SK-N-SH (cell line): Measurements from ENCODE around the gene C1GALT1. TPM values are rescaled to one million over a fixed set of nuclear protein-coding genes. Genes with fewer than 3 reads are reported as not detected.

Experiments used
- CTCF ChIA-PET: fragments of 300-600, 350-600 bp; formaldehyde crosslinking; extraction: SDS; loops from one replicate; lab custom pipeline; 2021; lab: Yijun Ruan, JAX
- POLR2A ChIA-PET: fragments of 350-600 bp; sonication (Branson Sonifier 250); formaldehyde crosslinking; extraction: SDS; loops from one replicate; lab custom pipeline; 2020; ENCODE audit warnings: antibody characterized with exemption, inconsistent platforms; lab: Yijun Ruan, JAX
- DNase-seq: peaks from one replicate; pipeline ENCODE4 v3.0.0; 2012
- H2AFZ ChIP-seq: fragments of 200-600 bp; sonication (generic); 2 replicates; pipeline ENCODE4 v1.8.1; 2016; ENCODE audit warnings: antibody characterized with exemption, mild to moderate bottlenecking, low read depth
- H3F3A ChIP-seq: fragments of 200-600 bp; sonication (generic); replicated peaks from 2 replicates; pipeline ENCODE3; 2016; ENCODE audit warnings: antibody characterized with exemption, mild to moderate bottlenecking; ENCODE audit not compliant: insufficient read depth
- H3K27ac ChIP-seq, 2 experiments: fragments of 200-500 bp in 1 of 2; fragments of 200-600 bp in 1 of 2; sonication (Bioruptor generic) in 1 of 2; sonication (generic), shearing (Covaris generic) in 1 of 2; 2 replicates each; pipeline versions ENCODE4 v1.5.1 to v1.6.1; 2014 to 2016; ENCODE audit warnings: low read depth in 2 of 2, inconsistent platforms in 1 of 2, low read length in 1 of 2, mild to moderate bottlenecking in 1 of 2, mixed read lengths in 1 of 2
- H3K27me3 ChIP-seq: fragments of 200-600 bp; sonication (generic), shearing (Covaris generic); 2 replicates; pipeline ENCODE4 v1.6.1; 2016; ENCODE audit warnings: mixed run types; ENCODE audit not compliant: insufficient read depth
- H3K36me3 ChIP-seq, 2 experiments: fragments of 200-500 bp in 1 of 2; fragments of 200-600 bp in 1 of 2; sonication (Bioruptor generic) in 1 of 2; sonication (generic) in 1 of 2; replicated peaks in 1 of 2; 2 replicates each; pipeline versions ENCODE3 to v1.5.1; 2014 to 2016; ENCODE audit warnings: low read length in 1 of 2, mild to moderate bottlenecking in 1 of 2; ENCODE audit not compliant: insufficient read depth in 2 of 2, control insufficient read depth in 1 of 2
- H3K4me1 ChIP-seq, 2 experiments: fragments of 200-500 bp in 1 of 2; fragments of 200-600 bp in 1 of 2; sonication (Bioruptor generic) in 1 of 2; sonication (generic), shearing (Covaris generic) in 1 of 2; 2 replicates each; pipeline versions ENCODE4 v1.5.1 to v1.6.1; 2014 to 2016; ENCODE audit warnings: low read depth in 1 of 2, low read length in 1 of 2, mixed run types in 1 of 2; ENCODE audit not compliant: insufficient read depth in 2 of 2, control insufficient read depth in 1 of 2
- H3K4me2 ChIP-seq: fragments of 200-600 bp; sonication (generic), shearing (Covaris generic); 2 replicates; pipeline ENCODE4 v1.6.1; 2017; ENCODE audit warnings: mixed run types
- H3K4me3 ChIP-seq, 2 experiments: fragments of 200-500 bp in 1 of 2; fragments of 200-600 bp in 1 of 2; sonication (Bioruptor generic) in 1 of 2; sonication (generic), shearing (Covaris generic) in 1 of 2; 2 replicates each; pipeline versions ENCODE4 v1.5.1 to v1.8.1; 2014 to 2016; ENCODE audit warnings: low read depth in 2 of 2, inconsistent platforms in 1 of 2, low read length in 1 of 2, mild to moderate bottlenecking in 1 of 2, mixed read lengths in 1 of 2, moderate library complexity in 1 of 2
- H3K79me2 ChIP-seq: fragments of 200-600 bp; sonication (generic); 2 replicates; pipeline ENCODE4 v1.8.1; 2017; ENCODE audit warnings: mild to moderate bottlenecking; ENCODE audit not compliant: insufficient read depth
- H3K9ac ChIP-seq: fragments of 200-600 bp; sonication (generic); 2 replicates; pipeline ENCODE4 v1.6.1; 2017; ENCODE audit warnings: mixed run types
- H3K9me2 ChIP-seq: fragments of 200-600 bp; sonication (generic); 2 replicates; pipeline ENCODE4 v1.6.1; 2017; ENCODE audit warnings: mixed run types
- H3K9me3 ChIP-seq: fragments of 200-600 bp; sonication (generic); 2 replicates; pipeline ENCODE4 v1.6.1; 2017; ENCODE audit warnings: mixed run types, mild to moderate bottlenecking, moderate library complexity
- H4K20me1 ChIP-seq: fragments of 200-600 bp; sonication (generic); 2 replicates; pipeline ENCODE4 v1.6.1; 2017; ENCODE audit warnings: mild to moderate bottlenecking, mixed run types; ENCODE audit not compliant: insufficient read depth
- ELF1 ChIP-seq: IDR thresholded peaks from 2 replicates; pipeline ENCODE4 v1.4.0; 2012
- EP300 ChIP-seq, 2 experiments: IDR thresholded peaks; 2 replicates each; pipeline versions ENCODE4 v1.4.0 to v1.6.1; 2012; ENCODE audit warnings: borderline replicate concordance in 1 of 2, low read depth in 1 of 2, low read length in 1 of 2
- EZH2phosphoT487 ChIP-seq: fragments of 200-600 bp; sonication (generic); IDR thresholded peaks from 2 replicates; pipeline ENCODE4 v1.6.1; 2017; ENCODE audit warnings: low read depth, mixed run types, mild to moderate bottlenecking, antibody characterized with exemption, moderate library complexity, borderline replicate concordance
- FOXJ3 ChIP-seq: sonication (generic); formaldehyde crosslinking; IDR thresholded peaks from 2 replicates; pipeline ENCODE4 v1.5.1; 2020; ENCODE audit warnings: mild to moderate bottlenecking, missing genetic modification reagents
- FOXM1 ChIP-seq: IDR thresholded peaks from 2 replicates; pipeline ENCODE4 v1.4.0; 2012; ENCODE audit warnings: low read depth, mild to moderate bottlenecking
- GABPA ChIP-seq: IDR thresholded peaks from 2 replicates; pipeline ENCODE4 v1.4.0; 2012; ENCODE audit warnings: low read depth, mild to moderate bottlenecking
- MEF2A ChIP-seq: IDR thresholded peaks from 2 replicates; pipeline ENCODE4 v1.4.0; 2012; ENCODE audit warnings: low read depth, borderline replicate concordance
- MXI1 ChIP-seq: IDR thresholded peaks from 2 replicates; pipeline ENCODE4 v1.6.1; 2012; ENCODE audit warnings: mild to moderate bottlenecking, low read depth, low read length, improper control_type of control experiment
- POLR2AphosphoS5 ChIP-seq: IDR thresholded peaks from 2 replicates; pipeline ENCODE4 v1.6.1; 2012; ENCODE audit warnings: low read depth, low read length
- RAD21 ChIP-seq: IDR thresholded peaks from 2 replicates; pipeline ENCODE4 v1.6.1; 2012; ENCODE audit warnings: mild to moderate bottlenecking, low read length
- REST ChIP-seq: IDR thresholded peaks from 2 replicates; pipeline ENCODE4 v1.6.1; 2012; ENCODE audit warnings: mild to moderate bottlenecking, low read depth, low read length, moderate library complexity
- RFX5 ChIP-seq: IDR thresholded peaks from 2 replicates; pipeline ENCODE4 v1.6.1; 2012; ENCODE audit warnings: mild to moderate bottlenecking, improper control_type of control experiment, low read length
- RXRA ChIP-seq: IDR thresholded peaks from 2 replicates; pipeline ENCODE4 v1.4.0; 2012; ENCODE audit warnings: low read depth, mild to moderate bottlenecking, borderline replicate concordance
- TCF12 ChIP-seq: IDR thresholded peaks from 2 replicates; pipeline ENCODE4 v1.4.0; 2012
- TEAD4 ChIP-seq: IDR thresholded peaks from 2 replicates; pipeline ENCODE4 v1.4.0; 2012; ENCODE audit warnings: mild to moderate bottlenecking, borderline replicate concordance; ENCODE audit not compliant: insufficient read depth
- USF1 ChIP-seq: IDR thresholded peaks from 2 replicates; pipeline ENCODE4 v1.4.0; 2012; ENCODE audit warnings: low read depth, borderline replicate concordance
- USF2 ChIP-seq: fragments of 150-350 bp; IDR thresholded peaks from 2 replicates; pipeline ENCODE4 v1.6.1; 2017; ENCODE audit warnings: antibody characterized with exemption, low read length, low read depth, borderline replicate concordance
- YY1 ChIP-seq: IDR thresholded peaks from 2 replicates; pipeline ENCODE4 v1.4.0; 2012; ENCODE audit warnings: low read depth, mild to moderate bottlenecking
- polyA plus RNA-seq, 3 experiments: library from polyadenylated mRNA; depleted of rRNA; stranded (reverse); fragments of >200 nt; gene quantifications; 2 replicates each; pipeline ENCODE4 v1.2.3, GENCODE V29; 2012
- TF ChIP-seq, protein P1 (sequence below): IDR thresholded peaks from 2 replicates; pipeline ENCODE4 v1.4.0; 2012; ENCODE audit warnings: low read depth, borderline replicate concordance

Gene C1GALT1
- polyA plus RNA-seq, 1 of the 3 experiments (the other 2 are of a cell fraction): 15.2 TPM

DNA sequence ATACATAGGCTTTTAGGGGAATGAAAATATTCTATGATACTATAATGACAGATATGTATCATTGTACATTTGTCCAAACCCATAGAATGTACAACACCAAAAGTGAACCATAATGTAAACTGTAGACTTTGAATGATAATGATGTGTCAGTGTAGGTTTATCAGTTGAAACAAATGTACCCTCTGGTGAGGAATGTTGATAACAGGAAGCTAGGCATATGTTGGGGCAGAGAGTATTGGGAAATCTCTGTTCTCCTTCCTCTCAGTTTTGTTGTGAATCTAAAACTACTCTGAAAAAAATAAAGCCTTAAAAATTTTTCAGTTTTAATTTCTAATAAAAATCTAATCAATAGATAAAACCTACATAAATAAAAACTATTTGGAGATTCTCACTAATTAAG, 36.9 kb downstream of the C1GALT1 start:
- Histone ChIP-seq H3F3A (peaks cover 7% of the 10 kb centered on the region), H4K20me1 (no peaks in the 10 kb centered on the region), H3K9ac (no peak overlapping the region), H3K9me3 (no peaks in the 10 kb centered on the region), H3K4me1 (peaks cover 0 to 20% of the 10 kb centered on the region in 2 experiments; a peak in 3 of 4 replicates), H2AFZ (no peak overlapping the region), H3K4me2 (no peak overlapping the region), H3K4me3 (no peak overlapping the region), H3K9me2 (0 out of 2 replicates have a peak, but pooled peaks cover 4% of the 10 kb centered on the region), H3K27me3 (no peaks in the 10 kb centered on the region), H3K27ac (no peak overlapping the region; a peak in 1 of 4 replicates), H3K79me2 (peaks cover 11% of the 10 kb centered on the region; the same call in 1 of the 2 replicates), H3K36me3 (peaks cover 16 to 17% of the 10 kb centered on the region in 2 experiments)
- DNase-seq: no peak
- TF ChIP-seq GABPA (no peak), RXRA (no peak), POLR2AphosphoS5 (no peak), USF2 (no peak), TEAD4 (no peak), EZH2phosphoT487 (no peak), EP300 (IDR thresholded peaks at IDR 0.05; ENCODE audit: borderline replicate concordance in 1 of 2, low read depth in 1 of 2, low read length in 1 of 2) (no peak), ELF1 (no peak), REST (no peak), YY1 (no peak), FOXM1 (no peak), TCF12 (no peak), USF1 (no peak), RAD21 (no peak), FOXJ3 (CRISPR knock-in tag) (no peak), RFX5 (no peak), MXI1 (no peak), MEF2A (no peak)
- TF ChIP-seq, protein P1, sequence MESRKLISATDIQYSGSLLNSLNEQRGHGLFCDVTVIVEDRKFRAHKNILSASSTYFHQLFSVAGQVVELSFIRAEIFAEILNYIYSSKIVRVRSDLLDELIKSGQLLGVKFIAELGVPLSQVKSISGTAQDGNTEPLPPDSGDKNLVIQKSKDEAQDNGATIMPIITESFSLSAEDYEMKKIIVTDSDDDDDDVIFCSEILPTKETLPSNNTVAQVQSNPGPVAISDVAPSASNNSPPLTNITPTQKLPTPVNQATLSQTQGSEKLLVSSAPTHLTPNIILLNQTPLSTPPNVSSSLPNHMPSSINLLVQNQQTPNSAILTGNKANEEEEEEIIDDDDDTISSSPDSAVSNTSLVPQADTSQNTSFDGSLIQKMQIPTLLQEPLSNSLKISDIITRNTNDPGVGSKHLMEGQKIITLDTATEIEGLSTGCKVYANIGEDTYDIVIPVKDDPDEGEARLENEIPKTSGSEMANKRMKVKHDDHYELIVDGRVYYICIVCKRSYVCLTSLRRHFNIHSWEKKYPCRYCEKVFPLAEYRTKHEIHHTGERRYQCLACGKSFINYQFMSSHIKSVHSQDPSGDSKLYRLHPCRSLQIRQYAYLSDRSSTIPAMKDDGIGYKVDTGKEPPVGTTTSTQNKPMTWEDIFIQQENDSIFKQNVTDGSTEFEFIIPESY: no peak
- CTCF ChIA-PET: no interaction called here
- POLR2A ChIA-PET: no interaction called here
